HG03342 (cell line): ENCODE data around the gene ADAMTS2.

Experiments
- ATAC-seq: cut with Tn5 transposase; IDR thresholded peaks from one replicate; pipeline ENCODE4 v1.9.1; 2021; ENCODE audit warnings: mild to moderate bottlenecking, moderate library complexity; ENCODE audit not compliant: unreplicated experiment

The ADAMTS2 gene

GRCh38 chr5:179151286-179152118, 193.8 kb downstream of the ADAMTS2 start:
- ATAC-seq: no peak

- ATAC-seq: no peak
These were observed 195.2 kb downstream of the ADAMTS2 start for GRCh38 chr5:179150011-179150410.

- ATAC-seq: no peak
These were observed 196.0 kb downstream of the ADAMTS2 start for GRCh38 chr5:179149278-179149677.

- ATAC-seq: no peak
These were observed 196.5 kb downstream of the ADAMTS2 start for GRCh38 chr5:179148703-179149170.

GRCh38 chr5:179147991-179148702, 197.1 kb downstream of the ADAMTS2 start:
- no peak for ATAC-seq

- ATAC-seq: no peak
These were observed 199.0 kb downstream of the ADAMTS2 start for GRCh38 chr5:179146277-179146676.

GRCh38 chr5:179143446-179143845, 201.8 kb downstream of the ADAMTS2 start:
- no peak for ATAC-seq

GRCh38 chr5:179142434-179143198, 202.6 kb downstream of the ADAMTS2 start:
- no peak for ATAC-seq

GRCh38 chr5:179141867-179142266, 203.4 kb downstream of the ADAMTS2 start:
- no peak for ATAC-seq

- ATAC-seq: no peak
These were observed 205.0 kb downstream of the ADAMTS2 start for GRCh38 chr5:179140293-179140692.

GRCh38 chr5:179139936-179140235, 205.4 kb downstream of the ADAMTS2 start:
- ATAC-seq: no peak

- no peak for ATAC-seq
These were observed 205.9 kb downstream of the ADAMTS2 start for GRCh38 chr5:179139111-179139935.

GRCh38 chr5:179138568-179138925, 206.7 kb downstream of the ADAMTS2 start:
- ATAC-seq: no peak

GRCh38 chr5:179137643-179138567, 207.4 kb downstream of the ADAMTS2 start:
- no peak for ATAC-seq

GRCh38 chr5:179137016-179137642, 208.1 kb downstream of the ADAMTS2 start:
- no peak for ATAC-seq

GRCh38 chr5:179135441-179136215, 209.6 kb downstream of the ADAMTS2 start:
- ATAC-seq: no peak

- ATAC-seq: no peak
These were observed 210.3 kb downstream of the ADAMTS2 start for GRCh38 chr5:179135006-179135405.

- no peak for ATAC-seq
These were observed 210.8 kb downstream of the ADAMTS2 start for GRCh38 chr5:179134511-179134910.
